ENCODE data around the gene CTBP2.

Gene CTBP2

DNA sequence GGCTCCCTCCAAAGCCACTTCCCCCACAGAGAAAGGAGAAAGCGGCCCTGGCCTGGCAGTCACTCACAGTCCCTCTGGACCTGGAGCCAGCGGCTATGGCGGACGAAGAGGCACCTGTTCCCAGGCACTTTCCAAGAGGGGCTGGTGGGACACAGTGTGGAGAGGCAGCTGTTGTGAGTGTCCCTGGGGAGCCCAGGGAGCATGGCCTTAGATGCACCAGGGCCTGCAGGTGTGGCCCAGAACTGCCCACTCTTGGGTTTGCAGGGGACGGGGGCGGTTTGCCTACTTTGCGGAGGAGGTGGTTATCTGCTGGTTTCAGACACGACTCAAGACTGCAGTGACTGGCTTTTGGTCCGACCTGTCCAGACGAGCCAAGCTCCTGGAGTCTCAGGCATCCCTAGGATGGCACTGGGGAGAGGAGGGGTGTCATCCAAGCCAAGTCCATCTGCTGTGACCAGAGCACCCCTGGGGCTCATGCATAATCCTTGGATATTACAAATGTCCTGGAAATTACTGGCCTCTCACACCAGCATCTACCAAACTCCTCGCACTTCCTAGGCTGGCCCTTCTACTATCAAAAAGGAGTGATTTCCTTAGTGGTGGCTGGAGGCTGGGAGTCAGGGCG lies 18.4 kb downstream of the CTBP2 start:
- no peak for DNase-seq

DNA sequence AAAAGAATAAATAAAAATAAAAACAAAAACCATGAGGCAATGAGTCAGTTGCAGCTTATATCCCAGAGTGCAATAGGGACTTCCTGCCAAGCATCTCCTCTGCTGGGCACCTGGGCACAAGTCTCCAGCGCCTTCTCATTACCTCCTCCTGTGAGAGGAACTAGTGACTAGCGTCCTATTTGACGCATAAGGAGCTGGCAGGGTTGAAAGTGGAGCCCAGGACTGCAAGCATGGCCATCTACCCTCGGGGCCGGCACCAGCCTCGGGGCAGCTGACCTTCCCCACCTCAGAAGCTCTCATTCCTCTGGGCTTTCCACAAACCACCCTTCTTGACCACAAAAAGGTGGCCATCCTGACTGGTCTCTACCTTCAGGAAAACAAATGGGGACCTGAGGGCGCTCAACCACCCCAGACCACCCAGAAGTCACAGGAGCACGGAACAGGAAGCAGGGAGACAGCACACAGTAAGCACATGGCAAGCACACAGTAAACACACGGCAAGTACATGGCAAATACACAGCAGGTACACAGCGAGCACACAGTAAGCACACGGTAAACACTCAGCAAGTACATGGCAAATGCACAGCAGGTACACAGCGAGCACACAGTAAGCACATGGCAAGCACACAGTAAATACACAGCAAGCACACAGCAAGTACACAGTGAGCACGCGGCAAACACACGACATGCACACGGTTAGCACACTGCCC lies 19.1 kb downstream of the CTBP2 start:
- no peak for DNase-seq

DNA sequence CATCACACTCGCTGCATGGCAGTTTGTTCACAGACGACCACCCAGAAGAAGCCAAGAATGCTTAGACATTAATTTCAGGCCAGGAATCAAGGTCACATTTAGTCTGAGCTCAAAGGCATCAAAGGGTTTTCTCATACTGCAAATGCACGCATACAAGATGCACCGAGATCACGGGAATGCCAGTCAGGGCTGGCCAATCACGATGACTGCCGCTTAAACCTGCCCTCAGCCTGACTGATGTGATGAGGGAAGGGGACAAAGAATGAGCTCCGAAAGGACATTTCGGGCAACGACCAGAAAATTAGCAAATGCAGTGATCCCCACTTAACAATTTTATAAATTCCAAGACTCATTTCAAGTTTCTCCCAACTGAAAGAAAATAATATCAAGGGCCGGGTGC lies 20.2 kb downstream of the CTBP2 start:
- no peak for DNase-seq

DNA sequence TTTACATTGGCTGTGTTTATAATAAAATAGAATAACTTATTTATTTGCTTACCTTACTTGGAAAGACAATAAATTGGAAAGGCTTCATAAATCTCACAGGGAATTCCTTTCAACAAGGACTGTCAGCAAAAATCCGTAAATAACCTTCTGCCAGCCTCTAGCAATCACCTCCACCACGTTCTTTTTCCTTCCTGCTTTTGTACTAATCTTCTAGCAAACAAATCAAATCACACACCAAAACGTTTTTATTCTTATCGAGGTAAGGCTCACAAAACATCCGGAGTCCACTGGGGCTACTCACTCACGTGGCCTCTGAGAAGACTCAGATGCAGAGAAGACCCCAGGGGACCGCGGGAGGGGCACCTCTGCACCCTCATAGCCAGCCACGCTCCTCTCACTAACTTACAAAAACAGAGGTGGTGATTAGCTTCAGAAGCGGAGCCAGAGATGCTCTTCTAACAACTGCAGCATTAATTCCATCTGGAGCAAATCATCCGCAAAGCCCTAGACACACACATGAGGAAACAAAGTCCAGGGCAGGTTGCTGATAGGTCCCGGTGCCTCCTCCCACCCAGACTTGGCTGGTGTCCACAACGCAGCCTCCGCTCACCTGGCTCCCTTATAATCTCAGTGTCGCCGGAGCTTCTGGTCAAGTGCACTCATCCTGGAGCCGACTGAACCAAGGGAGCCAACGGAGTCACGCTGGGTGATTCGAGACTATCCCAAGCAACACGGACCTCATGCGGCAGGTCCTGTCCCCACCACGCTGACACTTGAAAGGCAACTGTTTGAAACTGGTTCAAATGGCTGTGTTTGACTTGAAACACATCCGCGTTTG lies 22.5 kb downstream of the CTBP2 start:
- no peak for DNase-seq

GRCh38 chr10:125136087-125136486 lies 24.3 kb downstream of the CTBP2 start:
- DNase-seq, result no peak

GRCh38 chr10:125135771-125136035 lies 24.7 kb downstream of the CTBP2 start:
- DNase-seq, result no peak

DNA sequence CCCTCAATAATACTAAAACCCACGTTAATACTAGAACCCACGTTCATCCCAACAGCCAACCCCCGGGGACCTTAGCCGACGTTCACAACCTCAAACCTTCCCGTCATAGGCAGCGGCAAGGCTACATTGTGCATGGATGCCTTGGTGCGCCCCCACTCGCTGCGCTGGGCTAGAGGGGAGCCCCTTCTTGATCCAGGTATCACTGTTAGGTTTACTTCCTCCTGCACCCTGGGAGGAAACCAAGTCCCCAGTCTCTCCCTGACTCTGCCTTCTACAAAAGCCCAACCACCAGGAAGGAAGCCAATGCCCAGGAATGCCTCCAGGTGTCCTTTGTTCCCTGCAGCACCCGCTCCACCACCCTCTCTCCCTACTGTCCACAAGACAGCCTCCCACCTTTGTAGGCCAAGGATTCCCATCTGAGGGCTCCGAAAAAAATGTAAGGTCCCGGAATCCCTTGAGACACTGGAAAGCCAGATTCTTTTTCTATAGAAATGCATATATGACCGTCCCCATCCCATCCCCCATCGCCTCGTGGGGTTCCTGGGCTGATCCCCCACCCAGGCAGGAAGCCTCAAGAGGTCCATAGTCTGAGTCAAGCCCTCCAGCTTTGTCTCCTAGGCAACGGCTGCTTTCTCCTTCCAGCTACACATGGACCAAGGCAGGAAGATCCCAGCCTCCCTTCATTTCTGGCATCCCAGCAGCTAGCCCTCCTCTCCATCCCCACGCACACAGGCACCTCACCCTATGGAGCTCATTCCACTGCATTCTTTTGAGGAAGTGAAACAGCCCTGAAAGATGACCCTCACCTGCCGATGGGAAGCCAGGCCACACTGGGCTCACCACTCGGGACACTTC lies 25.2 kb downstream of the CTBP2 start:
- no peak for DNase-seq

DNA sequence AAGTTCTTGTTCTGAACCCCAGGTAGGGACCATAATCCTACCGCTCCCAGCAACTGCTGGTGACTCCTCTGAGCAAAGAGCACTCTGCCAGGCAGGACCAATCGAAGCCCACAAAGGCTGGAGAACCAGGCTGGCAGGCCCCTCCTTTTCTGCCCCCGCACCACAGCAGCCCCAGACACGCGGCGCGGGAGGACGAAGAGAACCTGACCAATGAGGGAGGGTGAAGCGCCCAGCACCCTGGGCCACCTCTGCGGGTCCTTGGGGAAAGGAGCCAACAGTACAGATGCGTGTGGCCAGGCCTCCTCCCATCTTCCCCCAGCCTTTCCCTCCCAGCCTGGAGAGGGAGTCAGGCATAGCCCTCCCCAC lies 25.9 kb downstream of the CTBP2 start:
- DNase-seq, result no peak

DNA sequence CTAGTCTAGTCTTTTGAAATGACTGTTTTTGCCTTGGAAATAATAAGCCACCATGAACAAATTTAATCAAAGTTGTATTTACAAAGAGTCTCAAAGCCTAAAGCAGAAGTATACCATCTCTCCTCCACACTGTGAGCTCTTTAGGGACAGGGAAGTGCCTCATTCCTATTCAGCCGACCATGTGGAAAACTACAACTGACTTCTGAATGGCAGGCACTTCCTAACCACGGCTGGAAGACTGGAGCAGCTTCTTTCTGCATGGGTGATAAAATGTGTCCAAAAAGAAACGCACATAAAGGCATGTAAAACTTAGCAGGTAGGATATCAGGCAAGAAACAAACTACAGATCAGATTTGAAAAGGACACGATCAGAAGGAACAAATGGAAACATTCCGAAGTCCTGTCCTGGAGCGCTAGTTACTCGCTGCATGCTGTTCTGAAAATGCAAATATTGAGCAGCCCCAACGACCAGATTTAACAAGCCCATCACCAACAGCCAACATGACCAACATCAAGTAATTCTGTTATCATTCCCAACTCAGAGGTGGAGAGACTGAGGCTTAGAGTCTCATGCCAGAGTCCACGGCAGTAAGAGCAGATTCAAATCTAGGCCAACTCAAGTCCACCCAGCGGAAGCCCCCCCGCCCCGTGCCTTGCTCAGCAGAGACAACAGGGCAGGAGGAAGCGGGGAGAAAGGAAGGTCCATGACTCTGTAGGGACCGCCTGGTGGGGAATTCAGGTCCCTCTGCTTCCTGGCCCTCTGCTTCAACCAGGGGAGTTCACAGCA lies 26.5 kb downstream of the CTBP2 start:
- no peak for DNase-seq

DNA sequence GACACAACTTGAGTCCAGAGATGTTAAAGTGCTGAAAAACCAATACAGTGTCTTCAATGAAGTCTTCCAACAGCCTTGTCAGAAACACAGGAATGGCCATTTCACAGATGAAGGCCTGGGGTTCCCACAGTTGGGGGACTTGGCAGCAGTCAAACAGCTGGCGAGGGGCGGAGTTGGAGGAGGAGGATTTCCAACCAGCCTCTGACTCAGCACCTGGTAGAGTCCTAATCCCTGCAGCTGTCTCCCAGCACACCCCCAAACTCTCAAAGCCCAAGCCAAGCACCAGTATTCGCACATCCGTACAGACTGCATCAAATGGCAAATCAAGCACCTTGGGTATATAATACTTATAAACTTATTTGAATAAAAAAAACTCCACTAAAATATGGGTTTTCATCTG lies 28.0 kb downstream of the CTBP2 start:
- no peak for DNase-seq

- no peak for DNase-seq
Observed at GRCh38 chr10:125130916-125131315, 29.4 kb downstream of the CTBP2 start.

DNA sequence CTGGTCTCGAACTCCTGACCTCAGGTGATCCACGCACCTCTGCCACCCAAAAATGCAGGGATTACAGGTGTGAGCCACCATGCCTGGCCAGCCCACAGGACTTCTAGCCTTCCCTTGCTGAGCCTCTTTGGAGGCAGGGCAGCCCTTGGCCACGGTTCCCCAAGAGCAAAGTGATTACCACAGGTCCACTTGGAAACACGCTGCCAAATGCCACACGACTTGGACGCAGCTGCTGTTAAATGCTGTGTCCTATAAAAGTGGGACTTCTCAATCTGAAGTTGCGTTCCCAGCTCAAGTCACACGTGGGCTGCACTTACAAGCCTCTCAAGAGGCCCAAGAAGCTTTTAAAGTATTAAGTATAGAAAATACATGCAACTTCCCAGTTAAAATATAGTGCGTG lies 30.1 kb downstream of the CTBP2 start:
- no peak for DNase-seq

- DNase-seq, result no peak
Observed at GRCh38 chr10:125129076-125129458, 31.3 kb downstream of the CTBP2 start.

GRCh38 chr10:125128397-125129075 lies 31.8 kb downstream of the CTBP2 start:
- no peak for DNase-seq

- no peak for DNase-seq
Observed at GRCh38 chr10:125127986-125128385, 32.4 kb downstream of the CTBP2 start.

GRCh38 chr10:125127110-125127509 lies 33.3 kb downstream of the CTBP2 start:
- DNase-seq, result no peak

GRCh38 chr10:125125951-125126735 lies 34.2 kb downstream of the CTBP2 start:
- no peak for DNase-seq

DNA sequence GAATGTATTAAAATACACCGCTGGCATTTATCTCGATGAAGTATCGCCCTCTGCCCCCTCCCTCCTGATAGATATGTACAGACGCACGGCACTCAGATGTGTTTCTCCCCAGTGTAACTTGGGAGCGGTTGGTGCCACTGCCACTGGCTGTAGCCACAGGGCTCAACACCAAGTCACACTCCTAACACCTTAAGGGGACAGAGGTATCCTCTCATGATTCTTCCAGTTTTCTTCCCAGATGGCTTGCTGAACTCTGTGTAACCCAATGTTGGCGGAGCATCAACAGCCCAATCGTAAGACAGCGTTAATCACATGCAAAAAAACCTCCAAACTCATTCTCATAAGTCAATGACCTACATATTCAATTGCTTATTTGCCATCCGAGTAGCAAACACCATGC lies 35.5 kb downstream of the CTBP2 start:
- DNase-seq, result no peak

DNA sequence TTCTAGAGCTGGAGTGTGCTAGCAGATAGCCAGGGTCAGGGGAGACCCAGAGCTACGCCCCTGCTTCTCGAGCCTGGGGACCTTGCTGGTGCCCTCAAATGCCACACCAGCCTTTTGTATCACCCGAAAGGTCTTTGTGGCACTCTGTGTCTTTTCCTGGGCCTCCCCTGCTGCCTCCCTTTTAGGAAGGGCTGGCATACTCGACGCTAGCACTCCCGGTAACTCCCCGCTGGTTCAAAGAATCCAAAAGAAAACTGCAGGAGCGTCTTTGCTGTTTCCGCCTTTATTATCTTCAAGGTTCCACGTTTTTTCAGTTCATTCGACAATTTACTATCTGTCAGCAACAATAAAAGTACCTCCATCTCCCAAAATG lies 36.3 kb downstream of the CTBP2 start:
- DNase-seq, result no peak

DNA sequence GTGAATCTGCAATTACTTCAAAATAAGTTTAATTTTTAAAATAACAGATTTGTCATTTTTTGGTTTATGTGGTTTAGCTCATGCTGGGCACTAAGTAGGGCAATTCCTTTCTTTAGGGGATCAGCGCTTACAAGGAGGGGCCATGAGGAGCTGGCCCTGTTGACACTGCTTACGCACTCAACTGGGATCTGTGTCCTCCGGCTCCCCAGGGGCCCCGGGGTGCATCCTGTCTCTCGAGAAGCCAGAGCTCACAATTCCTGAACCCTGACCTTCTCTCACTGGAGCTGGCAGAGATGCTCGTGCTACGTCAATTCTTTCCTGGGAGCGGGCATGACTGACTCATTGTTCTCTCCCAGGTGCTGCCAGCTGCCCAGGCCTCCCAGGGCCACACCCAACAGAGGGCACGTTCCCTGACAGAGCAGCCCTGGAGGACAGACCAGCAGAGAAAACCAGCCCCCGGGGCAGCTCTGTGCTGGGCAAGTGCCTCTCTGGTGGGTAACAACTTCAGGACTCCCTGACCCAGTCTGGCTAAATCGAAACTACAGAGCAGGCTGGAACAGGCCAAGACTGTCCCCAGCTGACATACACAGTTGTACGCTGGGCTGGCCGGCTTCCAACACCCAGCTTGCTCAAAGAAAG lies 36.8 kb downstream of the CTBP2 start:
- no peak for DNase-seq

DNA sequence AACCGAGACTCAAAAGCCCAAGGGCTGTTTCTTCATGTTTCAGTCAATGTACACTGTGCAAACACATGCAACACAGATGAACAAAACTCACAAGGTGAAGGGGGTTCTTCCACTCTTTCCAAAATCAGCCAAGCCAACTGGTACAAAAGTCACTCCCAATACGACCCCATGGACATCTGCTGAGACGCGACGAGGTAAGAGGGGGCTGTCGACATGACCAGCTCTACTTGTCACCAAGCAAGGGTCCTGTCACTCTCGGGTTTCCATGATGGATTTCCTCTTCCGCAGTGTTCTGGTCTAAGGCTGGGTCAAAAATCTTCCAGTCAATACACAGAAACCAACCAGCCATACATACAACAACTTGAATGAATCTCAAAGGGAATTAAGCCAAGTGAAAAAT lies 37.8 kb downstream of the CTBP2 start:
- DNase-seq, result no peak
